Suprapubic skin (tissue), 4 donors: Measurements from ENCODE around the gene OASL.

Experiments
- POLR2A ChIP-seq, 2 donors: fragments of 450-650 bp; IDR thresholded peaks; one replicate each; pipeline ENCODE4 v1.6.1; 2017; ENCODE audit warnings: antibody characterized with exemption in 2 of 2, mild to moderate bottlenecking in 2 of 2, moderate library complexity in 2 of 2
- POLR2AphosphoS5 ChIP-seq, 3 donors: sonication (generic); formaldehyde crosslinking; IDR thresholded peaks; one replicate each; pipeline ENCODE4 v1.6.1; 2017; ENCODE audit warnings: antibody characterized with exemption in 3 of 3
- TF ChIP-seq, protein P1 (sequence below), 2 donors: fragments of 200-600 bp in 1 of 2; fragments of 450-650 bp in 1 of 2; sonication (generic) in 1 of 2; IDR thresholded peaks; one replicate each; pipeline ENCODE4 v1.5.1; 2016 to 2019; ENCODE audit warnings: antibody characterized with exemption in 2 of 2, mild to moderate bottlenecking in 1 of 2, moderate library complexity in 1 of 2

DNA sequence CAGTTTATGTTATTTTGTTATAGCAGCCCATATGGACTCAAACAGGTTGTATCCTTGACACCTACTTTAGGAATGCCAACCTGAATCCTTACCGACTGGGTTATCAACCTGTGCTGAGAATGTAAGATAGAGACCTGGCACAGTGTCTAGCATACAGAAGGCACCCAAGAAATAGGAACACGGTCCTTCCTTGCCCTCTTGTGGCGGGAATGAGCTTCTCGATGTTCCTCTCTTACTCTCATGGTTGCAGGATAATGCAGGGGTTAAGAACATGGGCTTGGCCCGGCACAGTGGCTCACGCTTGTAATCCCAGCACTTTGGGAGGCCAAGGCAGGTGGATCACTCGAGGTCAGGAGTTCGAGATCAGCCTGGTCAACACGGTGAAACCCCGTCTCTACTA, 29.3 kb downstream of the OASL start:
- TF ChIP-seq, protein P1, sequence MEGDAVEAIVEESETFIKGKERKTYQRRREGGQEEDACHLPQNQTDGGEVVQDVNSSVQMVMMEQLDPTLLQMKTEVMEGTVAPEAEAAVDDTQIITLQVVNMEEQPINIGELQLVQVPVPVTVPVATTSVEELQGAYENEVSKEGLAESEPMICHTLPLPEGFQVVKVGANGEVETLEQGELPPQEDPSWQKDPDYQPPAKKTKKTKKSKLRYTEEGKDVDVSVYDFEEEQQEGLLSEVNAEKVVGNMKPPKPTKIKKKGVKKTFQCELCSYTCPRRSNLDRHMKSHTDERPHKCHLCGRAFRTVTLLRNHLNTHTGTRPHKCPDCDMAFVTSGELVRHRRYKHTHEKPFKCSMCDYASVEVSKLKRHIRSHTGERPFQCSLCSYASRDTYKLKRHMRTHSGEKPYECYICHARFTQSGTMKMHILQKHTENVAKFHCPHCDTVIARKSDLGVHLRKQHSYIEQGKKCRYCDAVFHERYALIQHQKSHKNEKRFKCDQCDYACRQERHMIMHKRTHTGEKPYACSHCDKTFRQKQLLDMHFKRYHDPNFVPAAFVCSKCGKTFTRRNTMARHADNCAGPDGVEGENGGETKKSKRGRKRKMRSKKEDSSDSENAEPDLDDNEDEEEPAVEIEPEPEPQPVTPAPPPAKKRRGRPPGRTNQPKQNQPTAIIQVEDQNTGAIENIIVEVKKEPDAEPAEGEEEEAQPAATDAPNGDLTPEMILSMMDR (IDR thresholded peaks at IDR 0.05) = peak in 1 of 2 donors; percentile 30
- TF ChIP-seq POLR2A (IDR thresholded peaks at IDR 0.05) = no peak
- no peak for TF ChIP-seq POLR2AphosphoS5 (IDR thresholded peaks at IDR 0.05)
